ENCODE results near the gene LIMK1. TPM values are rescaled to one million over a fixed set of nuclear protein-coding genes. Genes with fewer than 3 reads are reported as not detected.

The LIMK1 gene
- total and polyA plus RNA-seq, 7 donors: 12.0 to 95.8 (median 28.7) TPM

DNA sequence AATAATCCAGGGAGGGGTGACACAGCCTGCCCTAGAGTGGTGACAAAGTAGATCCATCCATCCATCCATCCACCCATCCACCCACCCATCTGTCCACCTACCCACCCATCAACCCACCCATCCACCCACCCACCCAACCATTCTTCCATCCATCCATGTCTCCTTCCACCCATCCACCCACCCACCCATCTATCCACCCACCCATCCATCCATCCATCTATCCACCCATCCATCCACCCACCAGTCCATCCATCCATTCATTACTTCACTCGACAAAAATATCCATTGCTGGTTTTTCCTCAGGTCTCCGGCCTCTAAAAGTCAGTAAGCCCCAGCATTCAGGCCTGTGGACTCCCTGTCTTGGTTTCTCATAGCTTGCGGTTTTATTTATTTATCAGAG, 12.5 kb upstream of the LIMK1 start:
- H3K4me3 ChIP-seq: no peak overlapping the region
- no peak overlapping the region for H3K27ac ChIP-seq
- TF ChIP-seq, protein P1, sequence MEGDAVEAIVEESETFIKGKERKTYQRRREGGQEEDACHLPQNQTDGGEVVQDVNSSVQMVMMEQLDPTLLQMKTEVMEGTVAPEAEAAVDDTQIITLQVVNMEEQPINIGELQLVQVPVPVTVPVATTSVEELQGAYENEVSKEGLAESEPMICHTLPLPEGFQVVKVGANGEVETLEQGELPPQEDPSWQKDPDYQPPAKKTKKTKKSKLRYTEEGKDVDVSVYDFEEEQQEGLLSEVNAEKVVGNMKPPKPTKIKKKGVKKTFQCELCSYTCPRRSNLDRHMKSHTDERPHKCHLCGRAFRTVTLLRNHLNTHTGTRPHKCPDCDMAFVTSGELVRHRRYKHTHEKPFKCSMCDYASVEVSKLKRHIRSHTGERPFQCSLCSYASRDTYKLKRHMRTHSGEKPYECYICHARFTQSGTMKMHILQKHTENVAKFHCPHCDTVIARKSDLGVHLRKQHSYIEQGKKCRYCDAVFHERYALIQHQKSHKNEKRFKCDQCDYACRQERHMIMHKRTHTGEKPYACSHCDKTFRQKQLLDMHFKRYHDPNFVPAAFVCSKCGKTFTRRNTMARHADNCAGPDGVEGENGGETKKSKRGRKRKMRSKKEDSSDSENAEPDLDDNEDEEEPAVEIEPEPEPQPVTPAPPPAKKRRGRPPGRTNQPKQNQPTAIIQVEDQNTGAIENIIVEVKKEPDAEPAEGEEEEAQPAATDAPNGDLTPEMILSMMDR (IDR thresholded peaks at IDR 0.05): no peak
- H3K27me3 ChIP-seq (ENCODE audit: insufficient read depth in 3 of 3, low read length in 2 of 3): no peaks in the 10 kb centered on the region
- DNase-seq (no peak), ATAC-seq (no peak)
- 94 to 97% (median 96%) methylated on average over 3 of the region's 3 CpGs for WGBS, 3 donors
- no peaks in the 10 kb centered on the region for H3K36me3 ChIP-seq (ENCODE audit: insufficient read depth in 1 of 2, low read depth in 1 of 2)
- no peaks in the 10 kb centered on the region for H3K4me1 ChIP-seq
- intact Hi-C loops (cut with DNase I): no loop called here
- H3K9me3 ChIP-seq: no peaks in the 10 kb centered on the region

DNA sequence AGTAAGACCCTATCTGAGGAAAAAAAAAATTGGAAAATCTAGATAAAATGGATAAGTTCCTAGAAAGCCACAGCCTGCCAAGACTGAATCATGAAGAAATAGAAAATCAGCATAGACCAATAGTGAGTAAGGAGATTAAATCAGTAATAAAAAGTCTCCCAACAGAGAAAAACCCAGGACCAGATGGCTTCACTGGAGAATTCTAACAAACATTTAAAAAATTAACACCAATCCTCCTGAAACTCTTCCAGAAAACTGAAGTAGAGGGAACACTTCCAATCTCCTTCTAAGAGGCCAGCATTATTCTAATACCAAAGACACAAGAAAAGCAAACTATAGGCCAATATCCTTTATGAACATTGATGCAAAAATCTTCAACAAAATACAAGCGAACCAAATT, 8.8 kb upstream of the LIMK1 start:
- intact Hi-C loops (cut with DNase I): no loop called here
- Histone ChIP-seq H3K36me3 (ENCODE audit: insufficient read depth in 1 of 2, low read depth in 1 of 2) (no peaks in the 10 kb centered on the region), H3K27me3 (ENCODE audit: insufficient read depth in 3 of 3, low read length in 2 of 3) (no peaks in the 10 kb centered on the region), H3K4me1 (peaks cover 7% of the 10 kb centered on the region), H3K9me3 (no peaks in the 10 kb centered on the region), H3K27ac (no peak overlapping the region), H3K4me3 (no peak overlapping the region)
- TF ChIP-seq, protein P1 (IDR thresholded peaks at IDR 0.05): no peak
- ATAC-seq (no peak), DNase-seq (no peak)
- WGBS, 3 donors: 78 to 86% (median 85%) methylated on average over 1 of the region's 1 CpG

DNA sequence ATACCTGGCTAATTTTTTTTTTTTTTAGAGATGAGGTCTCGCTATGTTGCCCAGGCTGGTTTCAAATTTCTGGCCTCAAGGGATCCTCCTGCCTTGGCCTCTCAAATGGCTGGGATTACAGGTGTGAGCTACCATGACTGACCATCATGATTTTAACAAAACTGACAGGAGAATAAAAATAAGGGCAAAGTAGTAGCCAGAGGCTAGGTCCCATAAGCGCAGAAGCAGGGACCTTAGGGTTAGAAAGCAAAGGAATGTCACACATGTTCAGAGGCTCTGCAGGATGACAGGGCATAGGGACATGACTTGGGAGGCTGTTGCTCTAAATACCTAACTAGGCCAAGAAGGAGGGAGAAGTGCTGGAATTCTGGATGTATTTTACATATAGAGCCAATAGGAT, 5.1 kb upstream of the LIMK1 start:
- no peak for ATAC-seq
- DNase-seq: no peak
- H3K4me1 ChIP-seq: peaks cover 12% of the 10 kb centered on the region
- no peak overlapping the region for H3K4me3 ChIP-seq
- TF ChIP-seq, protein P1 (IDR thresholded peaks at IDR 0.05): no peak
- intact Hi-C loops (cut with DNase I): no loop called here
- no peaks in the 10 kb centered on the region for H3K36me3 ChIP-seq (ENCODE audit: insufficient read depth in 1 of 2, low read depth in 1 of 2)
- no peaks in the 10 kb centered on the region for H3K27me3 ChIP-seq (ENCODE audit: insufficient read depth in 3 of 3, low read length in 2 of 3)
- WGBS, 3 donors: 95 to 97% (median 96%) methylated on average over 2 of the region's 2 CpGs
- H3K9me3 ChIP-seq: no peaks in the 10 kb centered on the region
- peak overlapping the region; percentile 63 for H3K27ac ChIP-seq

DNA sequence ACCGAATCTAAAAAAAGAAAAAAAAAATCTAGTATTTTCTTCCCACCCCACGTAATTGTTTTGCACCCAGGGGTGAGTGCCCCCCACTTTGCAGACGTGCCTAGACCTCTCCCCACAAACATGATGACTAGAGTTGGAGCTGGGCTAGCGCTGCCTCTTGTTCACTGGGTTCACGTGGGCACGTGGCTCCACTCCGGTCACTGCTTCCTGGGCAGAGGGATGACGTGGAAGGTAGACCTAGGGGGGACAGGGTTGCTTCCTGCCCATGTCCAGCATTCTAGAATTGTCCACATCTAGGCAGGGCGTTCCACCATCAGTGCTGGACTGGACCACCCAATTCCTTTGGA, 861 bp upstream of the LIMK1 start:
- DNase-seq (no peak), ATAC-seq (no peak)
- intact Hi-C loops (cut with DNase I): no loop called here
- TF ChIP-seq, protein P1 (IDR thresholded peaks at IDR 0.05): no peak
- Histone ChIP-seq H3K27me3 (ENCODE audit: insufficient read depth in 3 of 3, low read length in 2 of 3) (no peaks in the 10 kb centered on the region), H3K4me3 (peak overlapping the region; percentile 52), H3K9me3 (no peaks in the 10 kb centered on the region), H3K4me1 (peaks cover 33% of the 10 kb centered on the region), H3K27ac (peak overlapping the region; percentile 70), H3K36me3 (ENCODE audit: insufficient read depth in 1 of 2, low read depth in 1 of 2) (peaks cover 0 to 25% of the 10 kb centered on the region in 2 donors)
- WGBS, 3 donors: 86 to 93% (median 91%) methylated on average over 9 of the region's 9 CpGs

DNA sequence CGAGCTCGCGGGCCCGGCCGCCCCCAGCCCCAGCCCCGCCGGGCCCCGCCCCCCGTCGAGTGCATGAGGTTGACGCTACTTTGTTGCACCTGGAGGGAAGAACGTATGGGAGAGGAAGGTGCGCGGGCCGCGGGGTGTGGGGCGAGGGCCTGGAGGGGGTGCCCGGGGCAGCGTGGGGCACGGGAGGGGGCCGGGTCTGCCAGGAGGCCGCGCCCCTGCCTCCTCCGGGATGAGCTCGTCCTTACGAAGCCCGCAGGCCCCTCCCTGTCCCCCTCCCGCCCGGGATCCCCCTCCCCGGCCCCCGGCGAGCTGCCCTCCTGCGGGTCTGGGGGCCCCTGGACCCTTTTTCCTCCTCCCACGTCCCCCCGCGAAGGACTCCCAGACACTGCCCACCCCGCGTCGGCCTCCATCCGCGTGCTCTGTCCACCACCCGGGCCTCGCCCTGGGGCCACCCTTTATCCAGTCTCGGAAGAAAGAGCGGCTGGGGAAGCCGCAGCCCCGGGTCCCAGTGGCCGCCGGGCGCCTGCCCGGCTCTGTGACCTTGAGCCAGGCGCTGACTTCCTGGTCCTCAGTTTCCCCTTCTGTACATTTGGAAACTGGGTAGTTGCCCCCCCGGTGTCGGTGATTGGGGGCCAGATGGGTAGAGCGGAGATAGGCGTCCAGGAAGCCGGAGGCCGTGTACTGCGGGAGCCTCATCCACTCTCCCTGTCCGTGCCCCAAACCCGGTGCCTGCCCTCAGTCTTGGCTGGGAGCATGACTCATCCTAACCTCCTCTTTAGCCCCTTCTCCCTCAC, 521 bp downstream of the LIMK1 start:
- ATAC-seq (peak; percentile 60 to 67 (median 64)), DNase-seq (peak; percentile 49 to 61)
- peak overlapping the region; percentile 85 for H3K4me3 ChIP-seq
- peaks cover 0 to 38% of the 10 kb centered on the region in 2 donors for H3K36me3 ChIP-seq (ENCODE audit: insufficient read depth in 1 of 2, low read depth in 1 of 2)
- TF ChIP-seq, protein P1 (IDR thresholded peaks at IDR 0.05): no peak
- intact Hi-C loops (cut with DNase I): no loop called here
- H3K27me3 ChIP-seq (ENCODE audit: insufficient read depth in 3 of 3, low read length in 2 of 3): no peaks in the 10 kb centered on the region
- peaks cover 27% of the 10 kb centered on the region for H3K4me1 ChIP-seq
- no peaks in the 10 kb centered on the region for H3K9me3 ChIP-seq
- H3K27ac ChIP-seq: peak overlapping the region; percentile 94
- WGBS, 3 donors: 2 to 11% (median 4%) methylated on average over 32 to 61 of the region's 61 CpGs

All from psoas muscle (tissue), 8 donors.